Subcutaneous abdominal adipose tissue (tissue), 5 donors: ENCODE results near the gene MCHR2.
"Not testable (repeated sequence)": the region's sequence is repeated elsewhere in the genome, so short reads cannot be mapped to it uniquely, and the experiment has no call there.

Experiments used
- H3K27ac ChIP-seq: one replicate; pipeline ENCODE4 v1.7.0; 2013; ENCODE audit warnings: low read depth, mild to moderate bottlenecking, inconsistent platforms, low read length, moderate library complexity
- H3K27me3 ChIP-seq, 5 donors: one replicate each; pipeline ENCODE4 v1.7.0; 2013; ENCODE audit warnings: low read length in 5 of 5, inconsistent platforms in 1 of 5; ENCODE audit not compliant: control insufficient read depth in 5 of 5, insufficient read depth in 4 of 5
- H3K36me3 ChIP-seq, 5 donors: one replicate each; pipeline ENCODE4 v1.7.0; 2013; ENCODE audit warnings: low read length in 5 of 5; ENCODE audit not compliant: control insufficient read depth in 5 of 5, insufficient read depth in 5 of 5
- H3K4me1 ChIP-seq, 5 donors: one replicate each; pipeline ENCODE4 v1.7.0; 2013; ENCODE audit warnings: low read length in 5 of 5, mild to moderate bottlenecking in 3 of 5, moderate library complexity in 1 of 5; ENCODE audit not compliant: control insufficient read depth in 5 of 5, insufficient read depth in 5 of 5
- H3K4me3 ChIP-seq, 5 donors: one replicate each; pipeline ENCODE4 v1.7.0; 2013; ENCODE audit warnings: low read length in 5 of 5, low read depth in 1 of 5
- H3K9ac ChIP-seq, 5 donors: one replicate each; pipeline ENCODE4 v1.7.0; 2013; ENCODE audit warnings: low read length in 5 of 5, mild to moderate bottlenecking in 4 of 5, moderate library complexity in 3 of 5
- H3K9me3 ChIP-seq, 5 donors: one replicate each; pipeline ENCODE4 v1.7.0; 2013; ENCODE audit warnings: low read length in 5 of 5; ENCODE audit not compliant: control insufficient read depth in 5 of 5
- donor health status: healthy.
- donor health status: healthy.
- donor health status: healthy.
- donor health status: healthy.
- donor health status: healthy.

MCHR2 gene

GRCh38 chr6:99993533-99994251 lies at the start of gene MCHR2:
TSS of gene MCHR2 (minus strand) at chr6:99994223. CDS start at chr6:99956147, 38,076 bp downstream.
- Histone ChIP-seq H3K4me3 (peak within 1 kb of the TSS in 4 of 5 donors; percentile 26 to 49 (median 38)), H3K27ac (no peak within 1 kb of the TSS), H3K9me3 (no peaks in the 10 kb centered on the region), H3K36me3 (no peaks in the 10 kb centered on the region), H3K4me1 (peaks cover 0 to 10% (median 7%) of the 10 kb centered on the region in 5 donors), H3K27me3 (peaks cover 13 to 26% (median 20%) of the 10 kb centered on the region in 5 donors), H3K9ac (no peak within 1 kb of the TSS)

- not testable (repeated sequence) for H3K27ac ChIP-seq, H3K4me1 ChIP-seq, H3K36me3 ChIP-seq, H3K9ac ChIP-seq, H3K9me3 ChIP-seq, H3K27me3 ChIP-seq, H3K4me3 ChIP-seq
Observed at GRCh38 chr6:100038546-100038945, 44.5 kb upstream of the MCHR2 start.

GRCh38 chr6:100035873-100036653 lies 42.0 kb upstream of the MCHR2 start:
- Histone ChIP-seq H3K4me3 (no peak overlapping the region), H3K36me3 (no peaks in the 10 kb centered on the region), H3K9ac (no peak overlapping the region), H3K4me1 (no peaks in the 10 kb centered on the region), H3K9me3 (peaks cover 0 to 8% (median 4%) of the 10 kb centered on the region in 5 donors), H3K27me3 (no peaks in the 10 kb centered on the region), H3K27ac (no peak overlapping the region)

GRCh38 chr6:100023798-100024197 lies 29.8 kb upstream of the MCHR2 start:
- H3K9me3 ChIP-seq = peaks cover 0 to 4% (median 0%) of the 10 kb centered on the region in 5 donors
- no peak overlapping the region for H3K9ac ChIP-seq
- no peaks in the 10 kb centered on the region for H3K4me1 ChIP-seq
- no peak overlapping the region for H3K27ac ChIP-seq
- H3K36me3 ChIP-seq = no peaks in the 10 kb centered on the region
- H3K27me3 ChIP-seq = no peaks in the 10 kb centered on the region
- no peak overlapping the region for H3K4me3 ChIP-seq

GRCh38 chr6:100022847-100023246 lies 28.8 kb upstream of the MCHR2 start:
- H3K4me1 ChIP-seq = no peaks in the 10 kb centered on the region
- no peaks in the 10 kb centered on the region for H3K27me3 ChIP-seq
- peaks cover 0 to 2% (median 0%) of the 10 kb centered on the region in 5 donors for H3K9me3 ChIP-seq
- no peak overlapping the region for H3K27ac ChIP-seq
- no peak overlapping the region for H3K9ac ChIP-seq
- H3K36me3 ChIP-seq = no peaks in the 10 kb centered on the region
- no peak overlapping the region for H3K4me3 ChIP-seq

- Histone ChIP-seq H3K9me3 (no peaks in the 10 kb centered on the region), H3K4me3 (no peak overlapping the region), H3K36me3 (no peaks in the 10 kb centered on the region), H3K9ac (no peak overlapping the region), H3K27me3 (peaks cover 0 to 3% (median 0%) of the 10 kb centered on the region in 5 donors), H3K4me1 (no peaks in the 10 kb centered on the region), H3K27ac (no peak overlapping the region)
Observed at GRCh38 chr6:100008857-100009256, 14.8 kb upstream of the MCHR2 start.

- no peaks in the 10 kb centered on the region for H3K9me3 ChIP-seq
- no peak overlapping the region for H3K4me3 ChIP-seq
- no peak overlapping the region for H3K9ac ChIP-seq
- H3K27ac ChIP-seq = no peak overlapping the region
- H3K4me1 ChIP-seq = no peaks in the 10 kb centered on the region
- H3K27me3 ChIP-seq = peaks cover 0 to 3% (median 0%) of the 10 kb centered on the region in 5 donors
- H3K36me3 ChIP-seq = no peaks in the 10 kb centered on the region
Observed at GRCh38 chr6:100001915-100002388, 7.9 kb upstream of the MCHR2 start.

- no peaks in the 10 kb centered on the region for H3K36me3 ChIP-seq
- H3K9me3 ChIP-seq = no peaks in the 10 kb centered on the region
- H3K27me3 ChIP-seq = peaks cover 13 to 26% (median 20%) of the 10 kb centered on the region in 5 donors
- no peak overlapping the region for H3K27ac ChIP-seq
- H3K9ac ChIP-seq = no peak overlapping the region
- no peak overlapping the region for H3K4me3 ChIP-seq
- peaks cover 0 to 10% (median 7%) of the 10 kb centered on the region in 5 donors for H3K4me1 ChIP-seq
Observed at GRCh38 chr6:99997141-99997540, 3.1 kb upstream of the MCHR2 start.

- H3K27ac ChIP-seq = no peak overlapping the region
- no peaks in the 10 kb centered on the region for H3K9me3 ChIP-seq
- H3K36me3 ChIP-seq = no peaks in the 10 kb centered on the region
- peaks cover 13 to 26% (median 20%) of the 10 kb centered on the region in 5 donors for H3K27me3 ChIP-seq
- peaks cover 0 to 10% (median 7%) of the 10 kb centered on the region in 5 donors for H3K4me1 ChIP-seq
- H3K9ac ChIP-seq = no peak overlapping the region
- H3K4me3 ChIP-seq = no peak overlapping the region
Observed at GRCh38 chr6:99995916-99996315, 1.9 kb upstream of the MCHR2 start.

- Histone ChIP-seq H3K9me3 (no peaks in the 10 kb centered on the region), H3K4me1 (peaks cover 0 to 10% (median 7%) of the 10 kb centered on the region in 5 donors), H3K36me3 (no peaks in the 10 kb centered on the region), H3K4me3 (peak overlapping the region in 3 of 5 donors; percentile 26 to 49 (median 33)), H3K27ac (no peak overlapping the region), H3K27me3 (peaks cover 13 to 26% (median 20%) of the 10 kb centered on the region in 5 donors), H3K9ac (no peak overlapping the region)
Observed at GRCh38 chr6:99993146-99993532, 884 bp downstream of the MCHR2 start.
